Kidney epithelial cell (primary cell): ENCODE measurements around the gene PKP4. TPM values are rescaled to one million over a fixed set of nuclear protein-coding genes. Genes with fewer than 3 reads are reported as not detected.
A peak's percentile ranks its signal among the peaks of the same experiment; 100 is the strongest.

ENCODE experiments used
- DNase-seq: peaks from one replicate; pipeline ENCODE4 v3.0.0-alpha.2; 2010; ENCODE audit warnings: low read depth
- H3K27me3 ChIP-seq: 2 replicates; pipeline ENCODE4 v1.6.0; 2011; ENCODE audit warnings: low read length; ENCODE audit not compliant: control insufficient read depth, insufficient read depth
- H3K36me3 ChIP-seq: 2 replicates; pipeline ENCODE4 v1.5.1; 2011; ENCODE audit warnings: low read length; ENCODE audit not compliant: control insufficient read depth, insufficient read depth
- H3K4me3 ChIP-seq: 2 replicates; pipeline ENCODE4 v1.5.1; 2011; ENCODE audit warnings: low read depth, mild to moderate bottlenecking, control low read depth, low read length
- CTCF ChIP-seq: IDR thresholded peaks from 2 replicates; pipeline ENCODE4 v1.5.1; 2011; ENCODE audit warnings: mild to moderate bottlenecking, moderate library complexity, low read length, control low read depth, inconsistent platforms; ENCODE audit not compliant: insufficient read depth, poor library complexity, severe bottlenecking
- total RNA-seq: library from RNA; depleted of rRNA; stranded (reverse); fragments of >200 nt; gene quantifications from 2 replicates; pipeline ENCODE4 v1.2.3, GENCODE V29; 2015

The PKP4 gene
- total RNA-seq, 1 donor from 2014 or later, result 29.4 TPM

- Histone ChIP-seq H3K27me3 (no peaks in the 10 kb centered on the region), H3K4me3 (no peak overlapping the region), H3K36me3 (peaks cover 2% of the 10 kb centered on the region)
- no peak for DNase-seq
- no peak for TF ChIP-seq CTCF
Measured at GRCh38 chr2:158664987-158665386, 208.2 kb downstream of the PKP4 start.

- no peak for DNase-seq
- Histone ChIP-seq H3K27me3 (no peaks in the 10 kb centered on the region), H3K4me3 (no peak overlapping the region), H3K36me3 (peaks cover 2% of the 10 kb centered on the region)
- TF ChIP-seq CTCF, result no peak
Measured at GRCh38 chr2:158665536-158666302, 209.0 kb downstream of the PKP4 start.

- no peak for TF ChIP-seq CTCF
- Histone ChIP-seq H3K27me3 (no peaks in the 10 kb centered on the region), H3K36me3 (peaks cover 2% of the 10 kb centered on the region), H3K4me3 (no peak overlapping the region)
- DNase-seq, result no peak
Measured at GRCh38 chr2:158666969-158667368, 210.2 kb downstream of the PKP4 start.

- H3K27me3 ChIP-seq, result no peaks in the 10 kb centered on the region
- no peak for TF ChIP-seq CTCF
- H3K36me3 ChIP-seq, result peaks cover 2% of the 10 kb centered on the region
- H3K4me3 ChIP-seq, result no peak overlapping the region
- DNase-seq, result peak; percentile 10
Measured at GRCh38 chr2:158667586-158667985, 210.8 kb downstream of the PKP4 start.

- H3K27me3 ChIP-seq, result no peaks in the 10 kb centered on the region
- peaks cover 2% of the 10 kb centered on the region for H3K36me3 ChIP-seq
- no peak for TF ChIP-seq CTCF
Measured at GRCh38 chr2:158668001-158668765, 211.4 kb downstream of the PKP4 start.

GRCh38 chr2:158670292-158670691 is 213.5 kb downstream of the PKP4 start:
- no peak for DNase-seq
- H3K4me3 ChIP-seq, result no peak overlapping the region
- H3K36me3 ChIP-seq, result no peaks in the 10 kb centered on the region
- H3K27me3 ChIP-seq, result no peaks in the 10 kb centered on the region
- no peak for TF ChIP-seq CTCF

More at GRCh38 chr2:158668001-158668765, 211.4 kb downstream of the PKP4 start:
- H3K4me3 ChIP-seq, result no peak overlapping the region
- DNase-seq, result no peak
